Ramos (cell line): ENCODE data around the gene SMAD4.

Source experiments
- in situ Hi-C: fragments of 300-500 bp; cut with MboI; formaldehyde crosslinking; loops from one replicate; pipeline ENCODE4 v1.14.3; 2022; ENCODE audit warnings: low sequenced_read_pairs; ENCODE audit not compliant: unreplicated experiment

SMAD4 gene

DNA sequence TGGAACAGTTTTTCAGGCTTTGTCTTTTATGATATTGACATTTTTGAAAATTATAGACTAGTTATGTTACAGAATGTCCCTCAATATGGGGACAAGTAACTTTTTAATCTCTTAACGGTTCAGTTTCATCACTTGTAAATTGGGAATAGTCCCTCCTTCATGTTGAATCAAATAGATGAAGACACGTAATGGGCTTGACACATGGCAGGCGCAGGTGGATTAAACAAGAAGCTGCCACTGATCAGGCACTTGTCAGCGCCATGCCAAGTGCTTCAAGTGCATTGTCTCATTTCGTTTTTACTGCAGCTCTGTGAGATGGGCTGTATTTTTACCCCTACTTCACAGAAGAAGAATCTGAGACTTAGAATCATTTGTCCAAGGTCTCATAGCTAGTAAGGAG is 9.5 kb upstream of the SMAD4 start:
- in situ Hi-C loops: no loop called here

DNA sequence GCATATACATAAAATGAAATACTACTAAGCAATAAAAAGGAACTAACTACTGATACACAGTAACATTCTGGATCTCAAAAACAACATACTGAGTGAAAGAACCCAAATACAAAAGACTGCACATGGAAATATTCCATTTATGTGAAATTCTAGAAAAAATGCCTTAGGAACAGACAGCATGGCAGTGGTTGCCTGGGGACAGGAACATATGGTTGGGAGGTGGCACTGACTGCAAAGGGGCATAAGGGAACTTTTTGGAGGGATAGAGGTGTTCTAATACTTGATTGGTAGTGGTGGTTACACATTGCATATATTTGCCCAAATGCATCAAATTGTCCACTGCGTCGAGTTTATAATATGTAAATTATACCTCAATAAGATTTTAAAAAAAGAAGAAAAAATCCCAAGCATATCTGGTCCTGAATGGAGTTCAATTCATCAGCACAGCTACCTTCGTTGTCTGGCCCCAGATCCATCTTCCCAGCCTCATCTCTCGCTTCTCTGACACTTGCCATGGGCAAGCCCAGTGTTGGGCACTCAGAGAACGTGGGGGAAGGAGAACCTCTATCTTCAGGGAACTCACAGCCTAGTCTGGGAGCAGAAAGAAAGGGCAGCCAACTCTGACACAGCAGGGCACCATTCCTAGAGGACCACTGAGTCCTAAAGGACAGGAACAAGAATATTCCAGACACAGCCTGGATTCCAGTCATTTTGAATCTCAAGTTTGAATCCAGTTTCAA is 8.6 kb upstream of the SMAD4 start:
- in situ Hi-C loops: no loop called here

DNA sequence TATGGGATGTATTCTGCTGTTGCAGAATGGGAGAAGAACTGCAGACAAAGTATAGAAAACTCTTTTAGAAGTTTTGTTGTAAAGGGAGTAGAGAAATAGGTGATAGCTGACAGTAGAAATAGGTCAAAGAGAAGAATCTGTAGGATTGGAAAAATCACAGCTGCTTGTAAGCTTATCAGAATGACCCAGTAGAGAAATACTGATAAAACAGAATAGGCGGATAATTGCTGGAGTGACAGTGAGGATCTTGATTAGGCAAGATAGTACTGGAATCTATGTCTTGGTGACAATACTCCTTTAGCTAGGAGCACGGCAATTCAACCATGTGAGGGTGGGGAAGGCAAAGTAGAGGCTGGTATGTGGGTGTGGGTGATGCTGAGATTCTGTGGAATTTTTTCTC is 4.5 kb upstream of the SMAD4 start:
- in situ Hi-C loops: no loop called here

DNA sequence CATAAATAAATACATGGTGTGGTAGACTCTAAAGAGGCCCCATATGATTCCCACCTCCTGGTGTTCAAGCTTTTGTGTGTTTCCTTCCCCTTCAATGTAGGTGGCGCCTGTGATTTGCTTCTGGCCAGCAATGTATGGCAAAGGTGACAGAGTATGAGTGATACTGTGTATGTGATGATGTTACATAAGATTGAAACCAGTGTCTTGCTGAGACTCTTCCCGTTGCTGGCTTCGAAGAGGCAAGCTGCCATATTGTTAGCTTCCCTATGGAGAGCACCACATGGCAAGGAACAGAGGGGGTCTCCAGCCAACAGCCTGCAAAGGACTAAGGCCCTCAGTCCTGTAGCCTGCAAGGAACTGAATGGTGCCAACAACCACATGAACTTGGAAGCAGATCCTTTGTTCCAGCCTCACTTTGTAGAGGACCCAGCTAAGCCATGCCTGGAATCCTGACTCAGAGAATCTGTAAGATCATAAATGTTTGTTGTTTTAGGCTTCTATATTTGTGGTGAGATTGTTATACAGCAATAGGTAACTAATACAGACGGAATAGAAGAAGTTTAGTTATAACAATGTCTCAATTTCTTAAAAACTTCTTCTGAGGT is 1.7 kb upstream of the SMAD4 start:
- in situ Hi-C loops: no loop called here

DNA sequence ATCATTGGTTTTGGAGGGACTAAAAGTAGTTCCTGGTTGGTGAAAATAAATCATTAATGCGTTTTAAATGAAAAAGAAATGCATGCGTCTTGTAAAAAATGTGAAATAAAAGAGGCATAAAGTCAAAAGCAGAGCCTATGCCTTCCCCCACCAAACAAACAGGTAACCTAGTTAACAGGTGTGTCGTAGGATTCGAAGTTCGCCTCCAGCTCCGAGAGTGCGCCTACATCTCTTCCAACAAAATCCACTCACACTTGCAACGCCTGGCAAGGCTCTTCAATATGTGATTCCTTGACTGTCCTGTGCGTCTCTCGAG is 677 bp upstream of the SMAD4 start:
- in situ Hi-C loops: no loop called here

DNA sequence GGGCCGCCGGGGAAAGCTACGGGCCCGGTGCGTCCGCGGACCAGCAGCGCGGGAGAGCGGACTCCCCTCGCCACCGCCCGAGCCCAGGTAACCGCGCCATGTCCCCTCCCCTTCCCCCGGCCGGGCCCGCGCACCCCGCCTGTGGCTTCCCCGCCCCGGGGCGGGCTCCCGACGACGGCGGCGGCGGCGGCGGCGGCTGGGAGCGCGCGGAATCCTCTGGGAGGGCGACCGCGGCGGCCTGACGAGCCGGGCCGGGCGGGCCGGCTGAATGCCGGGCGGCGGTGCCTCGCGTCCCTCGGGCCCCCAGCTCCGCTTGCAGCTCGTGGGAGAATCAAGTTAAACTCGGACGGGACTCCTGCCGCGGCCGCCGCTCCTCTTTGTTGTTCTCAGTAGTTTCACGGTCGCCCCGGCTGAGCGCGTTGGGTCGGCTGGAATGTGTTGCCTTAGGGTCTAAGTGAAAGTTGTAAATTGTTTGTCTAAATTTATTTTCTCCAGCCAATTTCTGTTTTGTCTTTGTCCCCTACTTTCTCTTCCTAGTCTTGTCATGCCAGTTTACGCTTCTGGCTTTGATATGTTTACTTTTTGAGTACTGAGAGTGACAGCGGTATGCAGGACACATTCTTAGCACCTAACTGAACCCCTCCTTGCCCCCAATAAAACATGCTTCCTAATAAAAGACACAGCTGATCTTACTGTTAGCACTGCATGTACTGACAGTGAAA is 685 bp downstream of the SMAD4 start:
- in situ Hi-C loops: no loop called here

DNA sequence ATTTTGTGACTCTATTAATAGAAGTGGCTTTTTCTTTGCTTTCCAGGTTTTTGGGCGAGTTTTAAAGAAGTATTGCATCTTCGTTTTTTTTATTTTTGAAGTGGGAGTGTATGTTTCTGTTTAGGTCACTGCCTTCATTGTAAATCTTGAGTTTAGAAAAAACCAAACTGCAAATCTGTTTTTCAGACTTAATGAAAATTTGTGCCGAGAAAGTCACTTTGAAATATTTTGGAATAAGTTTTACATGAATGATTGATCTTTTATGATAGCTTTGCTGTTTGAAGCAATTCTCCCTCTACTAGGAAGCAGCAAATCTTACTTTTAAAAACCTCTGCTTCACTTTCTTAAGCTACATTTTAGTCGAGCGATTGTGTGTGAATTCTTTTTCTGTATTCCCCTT is 2.2 kb downstream of the SMAD4 start:
- in situ Hi-C loops: no loop called here

DNA sequence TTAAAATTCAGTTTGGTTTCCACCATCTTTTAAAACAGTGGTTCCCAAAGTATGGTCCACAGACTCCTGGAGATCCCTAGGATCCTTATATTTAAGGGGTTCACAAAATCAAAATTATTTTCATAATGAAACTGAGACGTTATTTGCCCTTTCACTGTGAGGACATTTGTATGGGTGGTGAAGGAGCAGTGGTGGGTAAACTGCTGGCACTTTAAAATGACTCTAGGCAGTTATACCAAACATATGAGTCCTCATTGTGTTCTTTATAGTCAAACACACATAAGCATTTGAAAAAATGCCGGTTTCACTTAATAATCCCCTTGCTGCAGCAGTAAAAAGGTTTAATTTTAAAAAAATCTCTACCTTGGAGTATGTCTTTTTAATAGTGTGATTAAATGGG is 7.2 kb downstream of the SMAD4 start:
- in situ Hi-C loops: no loop called here

DNA sequence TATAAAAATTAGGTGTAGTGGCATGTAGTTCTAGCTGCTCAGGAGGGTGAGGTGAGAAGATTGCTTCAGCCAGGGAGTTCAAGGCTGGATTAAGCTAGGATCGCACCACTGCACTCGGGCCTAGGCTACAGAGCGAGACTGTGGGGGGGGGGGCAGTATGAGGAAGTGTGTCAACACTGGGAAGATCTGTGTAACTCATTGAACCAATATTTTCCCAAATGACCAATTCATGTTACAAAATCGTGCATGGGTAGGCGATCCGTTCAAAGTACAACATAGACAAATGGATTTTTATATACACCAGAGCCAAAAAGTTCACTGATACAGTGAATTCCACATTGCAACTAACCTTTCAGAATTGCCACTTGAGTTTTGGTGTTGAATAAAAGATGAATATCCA is 8.1 kb downstream of the SMAD4 start:
- in situ Hi-C loops: no loop called here

DNA sequence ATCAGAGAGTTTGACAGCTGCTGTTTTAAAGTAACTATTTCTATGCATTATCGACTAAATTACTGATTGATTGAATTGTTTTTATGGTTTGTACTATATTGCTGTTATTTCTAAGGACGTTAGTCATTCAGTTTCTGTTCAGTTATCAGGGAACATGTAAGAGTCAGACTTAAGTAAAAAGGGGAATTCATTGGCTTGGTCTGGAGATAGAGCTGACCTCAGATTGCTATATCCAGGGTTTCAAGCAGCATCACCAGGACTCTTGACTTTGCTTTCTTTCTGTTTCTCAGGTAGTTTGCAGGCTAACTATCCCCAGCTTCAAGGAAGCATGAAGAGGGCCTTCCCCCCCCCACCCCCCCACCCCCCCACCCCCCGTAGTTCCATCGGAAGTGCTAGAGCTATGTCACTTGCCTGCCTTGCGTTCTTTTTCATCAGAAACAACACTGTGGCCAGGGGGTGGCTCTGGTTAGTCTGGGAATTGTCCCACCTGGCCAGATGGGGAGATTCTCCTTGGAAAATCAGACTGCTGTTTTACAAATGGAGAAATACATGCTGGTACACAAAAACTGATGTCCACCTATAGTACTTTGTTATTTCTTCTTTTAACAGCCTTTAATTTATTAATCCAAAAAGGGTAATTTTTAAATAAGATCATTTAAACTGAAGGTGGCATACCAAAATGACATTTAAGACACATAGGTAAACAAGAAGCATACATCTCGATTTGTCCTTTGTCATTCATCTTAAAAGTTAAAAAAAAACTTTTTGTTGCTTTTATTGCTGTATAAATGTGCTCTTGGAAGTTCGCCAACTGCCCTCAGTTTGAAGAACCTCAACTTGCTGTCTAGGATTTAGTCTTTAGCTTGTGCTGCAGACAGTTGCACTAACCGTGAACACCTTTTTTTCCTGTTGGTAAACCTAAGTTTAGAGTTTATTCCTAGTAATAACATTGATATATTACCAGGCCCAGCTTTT is 9.4 kb downstream of the SMAD4 start:
- in situ Hi-C loops: loop anchor here (10.0 kb wide), 1 partner anchor 225 kb away; no protein-coding TSS in a partner anchor

DNA sequence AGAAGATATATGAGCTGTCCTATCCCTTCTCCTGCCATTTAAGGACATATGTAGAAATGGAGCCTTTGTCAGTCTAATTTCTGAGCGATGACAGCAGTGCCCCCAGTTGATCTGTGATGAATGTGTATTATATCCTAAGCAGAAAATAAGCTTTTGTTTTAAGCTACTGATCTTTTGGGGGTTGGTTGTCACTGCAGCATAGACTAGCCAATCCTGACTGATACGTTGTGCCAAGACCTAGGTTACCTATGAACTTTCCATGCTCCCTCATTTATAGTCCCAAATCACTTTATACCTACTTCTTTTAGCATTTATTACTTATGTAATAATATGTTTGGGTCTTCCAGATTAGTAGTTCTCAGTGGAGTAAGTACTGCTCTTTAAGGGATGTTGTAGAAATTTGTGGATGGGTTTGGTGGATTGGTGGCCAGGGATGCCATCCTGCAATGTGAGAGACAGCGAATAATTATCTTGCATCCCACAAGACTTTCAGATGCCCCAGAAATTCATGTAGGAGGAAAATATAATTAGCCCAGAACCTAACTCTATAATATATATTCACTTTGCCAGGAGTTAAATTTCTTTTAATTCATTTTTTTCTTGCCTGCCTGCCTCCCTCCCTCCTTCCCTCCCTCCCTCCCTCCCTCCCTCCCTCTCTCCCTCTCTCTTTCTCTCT is 11.8 kb downstream of the SMAD4 start:
- in situ Hi-C loops: loop anchor here (10.0 kb wide), 1 partner anchor 227 kb away; no protein-coding TSS in a partner anchor

DNA sequence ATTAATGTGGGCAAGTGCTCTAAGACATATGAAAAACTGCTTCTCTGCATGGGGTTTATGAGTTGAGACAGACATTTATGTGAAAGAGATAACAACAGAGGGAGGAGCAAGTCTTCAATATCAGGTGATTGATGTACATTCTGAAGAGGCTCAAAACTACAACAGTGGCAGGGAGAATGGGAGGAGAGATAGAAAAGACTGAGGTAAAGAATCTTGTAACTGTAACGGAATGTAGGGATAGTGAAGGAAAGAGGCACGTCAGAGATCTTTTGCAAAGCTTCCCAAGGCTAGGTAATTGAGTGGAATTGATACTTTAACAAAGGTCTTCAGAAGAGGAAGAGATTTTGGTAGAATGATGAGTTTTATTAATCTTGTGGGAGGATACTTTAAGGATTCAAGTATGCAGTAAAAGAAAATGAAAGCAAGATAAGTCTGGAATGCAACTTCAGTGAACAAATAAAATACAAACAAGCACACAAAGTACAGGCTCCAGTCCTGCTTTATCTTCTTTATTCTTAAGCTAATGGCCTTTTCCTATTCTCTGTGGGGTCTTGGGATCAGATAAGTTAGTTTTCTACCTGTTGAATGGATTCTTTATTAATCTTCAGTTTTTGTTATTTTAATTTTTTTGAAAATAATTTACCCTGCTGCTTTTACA is 15.0 kb downstream of the SMAD4 start:
- in situ Hi-C loops: loop anchor here (10.0 kb wide), 1 partner anchor 230 kb away; no protein-coding TSS in a partner anchor

DNA sequence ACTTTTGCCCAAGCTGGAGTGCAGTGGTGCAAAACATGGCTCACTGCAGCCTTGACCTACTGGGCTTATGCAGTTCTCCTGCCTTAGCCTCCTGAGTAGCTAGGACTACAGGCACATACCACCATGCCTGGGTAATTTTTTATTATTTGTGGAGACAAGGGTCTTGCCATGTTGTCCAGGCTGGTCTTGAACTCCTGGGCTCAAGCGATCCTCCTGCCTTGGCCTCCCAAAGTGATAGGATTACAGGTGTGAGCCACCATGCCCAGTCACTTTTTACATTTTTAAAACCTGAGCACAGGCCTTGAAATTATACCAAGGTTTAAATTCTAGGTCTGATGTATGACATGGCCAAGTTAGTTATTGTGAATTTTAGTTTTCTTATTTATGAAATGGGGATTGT is 18.2 kb downstream of the SMAD4 start:
- in situ Hi-C loops: loop anchor here (10.0 kb wide), 1 partner anchor 233 kb away; no protein-coding TSS in a partner anchor

DNA sequence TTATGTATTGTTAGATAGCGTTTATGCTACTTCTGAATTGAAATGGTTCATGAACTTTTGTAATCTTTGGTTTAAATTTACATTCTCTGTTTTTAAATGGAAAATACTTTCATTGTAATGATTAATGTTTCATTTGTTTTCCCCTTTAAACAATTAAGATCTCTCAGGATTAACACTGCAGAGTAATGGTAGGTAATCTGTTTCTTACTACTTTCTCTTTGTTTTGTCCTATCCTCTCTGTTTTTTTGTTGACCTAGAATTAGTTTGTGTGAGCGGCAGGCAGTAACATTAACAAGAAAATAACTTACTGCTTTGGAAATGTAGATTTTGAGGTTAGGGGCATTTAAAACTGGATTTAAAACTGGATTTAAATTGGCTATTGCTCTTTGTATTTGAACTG is 19.1 kb downstream of the SMAD4 start:
- in situ Hi-C loops: loop anchor here (10.0 kb wide), 1 partner anchor 234 kb away; no protein-coding TSS in a partner anchor

DNA sequence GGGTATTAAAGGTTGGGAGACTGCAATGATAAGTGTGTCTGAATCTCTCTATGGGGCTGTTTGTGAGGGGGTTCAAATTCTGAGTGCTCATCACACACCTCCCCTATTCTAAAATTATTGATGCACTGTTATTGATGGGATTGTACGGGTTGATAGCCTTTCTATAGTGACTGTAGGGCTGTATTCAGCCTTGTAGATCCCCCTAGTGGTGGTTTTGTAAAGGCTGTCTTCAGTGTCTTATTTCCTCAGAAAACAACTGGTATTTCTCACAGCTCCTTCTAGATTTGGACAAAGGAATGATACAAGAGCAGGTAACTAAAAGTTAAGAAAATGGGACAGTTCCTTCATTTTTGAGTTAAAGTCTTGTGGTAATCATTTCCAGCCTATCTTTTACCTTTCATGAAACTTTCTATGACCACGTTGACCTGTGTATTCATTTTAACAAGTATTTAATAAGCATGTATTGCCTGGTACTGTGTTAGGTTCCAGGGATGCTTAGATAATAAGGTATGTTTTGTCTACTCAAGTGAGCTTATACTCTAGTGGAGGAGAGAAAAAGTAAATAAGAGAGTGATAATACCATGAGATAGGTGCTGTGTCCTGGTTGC is 21.2 kb downstream of the SMAD4 start:
- in situ Hi-C loops: no loop called here

DNA sequence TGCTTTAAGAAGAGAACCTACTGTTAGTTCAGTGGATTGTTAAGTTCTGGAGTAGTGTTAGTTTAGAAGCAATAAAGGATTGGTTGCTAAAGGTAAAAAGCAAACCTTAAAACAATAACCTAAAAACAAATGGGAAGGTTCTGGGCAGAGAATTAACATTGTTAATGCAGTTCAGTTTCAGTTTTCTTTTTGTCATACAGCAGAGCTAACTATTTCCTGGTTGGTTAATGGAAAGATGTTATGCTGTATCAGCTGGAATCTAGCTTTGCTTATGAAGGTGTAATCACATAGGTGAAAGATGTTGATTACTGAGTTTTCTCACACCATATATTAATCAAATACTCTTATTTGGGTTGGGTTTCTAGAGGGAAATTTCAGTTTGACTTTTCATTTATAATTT is 23.8 kb downstream of the SMAD4 start:
- in situ Hi-C loops: no loop called here

DNA sequence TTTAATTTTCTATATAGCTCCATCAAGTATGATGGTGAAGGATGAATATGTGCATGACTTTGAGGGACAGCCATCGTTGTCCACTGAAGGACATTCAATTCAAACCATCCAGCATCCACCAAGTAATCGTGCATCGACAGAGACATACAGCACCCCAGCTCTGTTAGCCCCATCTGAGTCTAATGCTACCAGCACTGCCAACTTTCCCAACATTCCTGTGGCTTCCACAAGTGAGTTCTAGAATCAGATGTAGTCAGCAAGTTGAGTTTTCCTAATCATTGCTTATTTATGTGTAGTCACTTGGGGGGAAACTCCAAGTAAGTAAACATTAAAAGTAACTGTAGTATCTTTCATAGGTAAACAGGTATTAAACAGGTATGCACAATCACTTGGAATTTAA is 24.8 kb downstream of the SMAD4 start:
- in situ Hi-C loops: no loop called here

DNA sequence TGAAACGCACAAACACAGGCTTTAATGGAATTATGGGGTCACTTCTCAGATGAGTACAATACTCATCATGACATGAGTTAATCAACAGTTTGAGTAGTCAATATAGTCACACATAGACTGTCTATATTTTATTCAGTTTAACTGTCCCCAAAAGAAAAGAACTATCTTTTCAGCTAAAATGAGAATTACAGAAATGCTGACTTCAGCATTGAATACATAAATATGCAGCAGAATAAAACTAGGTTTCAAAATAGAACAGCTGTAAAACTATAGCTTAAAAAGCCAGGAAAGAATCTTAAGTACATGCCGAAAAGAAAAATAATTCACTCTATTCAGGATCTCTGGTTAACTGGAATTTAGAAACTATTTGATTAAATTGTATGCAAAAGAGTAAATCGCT is 30.0 kb downstream of the SMAD4 start:
- in situ Hi-C loops: no loop called here

DNA sequence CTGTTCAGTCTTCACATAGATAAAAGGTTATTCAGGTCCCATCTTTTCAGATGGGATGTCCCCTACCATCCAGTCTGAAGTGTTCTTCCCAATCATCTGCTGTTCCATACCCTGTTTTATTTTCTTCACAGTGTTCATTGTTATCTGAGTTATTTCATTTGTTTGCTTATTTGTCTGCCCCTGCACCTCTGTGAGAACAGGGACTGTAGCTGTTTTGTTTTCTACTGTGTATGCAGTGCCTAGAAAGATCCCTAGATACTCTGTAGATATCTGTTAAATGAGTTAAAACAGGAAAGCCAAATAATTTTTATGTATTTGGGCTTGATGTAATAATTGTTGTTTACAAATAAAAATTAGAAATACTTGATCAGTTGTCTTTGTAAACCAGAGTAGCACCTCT is 34.2 kb downstream of the SMAD4 start:
- in situ Hi-C loops: no loop called here
